OCI-LY3 (cell line): Measurements from ENCODE around the gene TSKU.

Experiments
- H2AFZ ChIP-seq: fragments of 200-600, 300-600 bp; shearing (Covaris generic); 2 replicates; pipeline ENCODE4 v1.6.0; 2014; ENCODE audit warnings: antibody characterized with exemption, low read depth, low read length
- H3K27ac ChIP-seq: fragments of 200-600, 300-600 bp; sonication (generic); 2 replicates; pipeline ENCODE4 v1.5.1; 2014; ENCODE audit warnings: mild to moderate bottlenecking, low read length, moderate library complexity, mixed read lengths
- H3K27me3 ChIP-seq: fragments of 200-600, 300-600 bp; sonication (generic); 2 replicates; pipeline ENCODE4 v1.6.1; 2014; ENCODE audit warnings: low read depth, low read length, mixed read lengths
- H3K36me3 ChIP-seq: fragments of 200-600, 300-600 bp; sonication (generic); replicated peaks from 2 replicates; pipeline ENCODE3; 2014; ENCODE audit warnings: low read depth, low read length, mixed read lengths
- H3K4me1 ChIP-seq: fragments of 300-600, 200-600 bp; sonication (generic); 2 replicates; pipeline ENCODE4 v1.6.1; 2014; ENCODE audit warnings: low read length, mixed read lengths
- H3K4me2 ChIP-seq: fragments of 200-600, 300-600 bp; sonication (generic); 2 replicates; pipeline ENCODE4 v1.6.1; 2014; ENCODE audit warnings: low read length, mixed read lengths
- H3K4me3 ChIP-seq: fragments of 300-600, 200-600 bp; sonication (generic); 2 replicates; pipeline ENCODE4 v1.5.1; 2014; ENCODE audit warnings: antibody characterized with exemption, mild to moderate bottlenecking, low read length, moderate library complexity
- H3K79me2 ChIP-seq: fragments of 300-600, 200-600 bp; shearing (Covaris generic); 2 replicates; pipeline ENCODE4 v1.6.1; 2014; ENCODE audit warnings: mild to moderate bottlenecking, low read length, mixed read lengths
- H3K9ac ChIP-seq: fragments of 300-600, 200-600 bp; shearing (Covaris generic); 2 replicates; pipeline ENCODE4 v1.6.0; 2014; ENCODE audit warnings: mild to moderate bottlenecking, low read length, moderate library complexity
- H3K9me3 ChIP-seq: fragments of 200-600, 300-600 bp; shearing (Covaris generic); 2 replicates; pipeline ENCODE4 v1.6.1; 2014; ENCODE audit warnings: low read length, mixed read lengths; ENCODE audit not compliant: insufficient read depth
- H4K20me1 ChIP-seq: fragments of 200-600, 300-600 bp; sonication (generic); 2 replicates; pipeline ENCODE4 v1.6.1; 2016; ENCODE audit warnings: low read length, mixed read lengths; ENCODE audit not compliant: insufficient read depth
- EZH2phosphoT487 ChIP-seq: fragments of 200-600 bp; shearing (Covaris generic); IDR thresholded peaks from 2 replicates; pipeline ENCODE4 v1.6.1; 2018; ENCODE audit warnings: antibody characterized with exemption, mixed run types, low read depth
- TF ChIP-seq, protein P1 (sequence below): fragments of 200-600, 300-600 bp; sonication (generic); IDR thresholded peaks from 2 replicates; pipeline ENCODE4 v1.5.1; 2014; ENCODE audit warnings: antibody characterized with exemption, low read length, low read depth

The TSKU gene

DNA sequence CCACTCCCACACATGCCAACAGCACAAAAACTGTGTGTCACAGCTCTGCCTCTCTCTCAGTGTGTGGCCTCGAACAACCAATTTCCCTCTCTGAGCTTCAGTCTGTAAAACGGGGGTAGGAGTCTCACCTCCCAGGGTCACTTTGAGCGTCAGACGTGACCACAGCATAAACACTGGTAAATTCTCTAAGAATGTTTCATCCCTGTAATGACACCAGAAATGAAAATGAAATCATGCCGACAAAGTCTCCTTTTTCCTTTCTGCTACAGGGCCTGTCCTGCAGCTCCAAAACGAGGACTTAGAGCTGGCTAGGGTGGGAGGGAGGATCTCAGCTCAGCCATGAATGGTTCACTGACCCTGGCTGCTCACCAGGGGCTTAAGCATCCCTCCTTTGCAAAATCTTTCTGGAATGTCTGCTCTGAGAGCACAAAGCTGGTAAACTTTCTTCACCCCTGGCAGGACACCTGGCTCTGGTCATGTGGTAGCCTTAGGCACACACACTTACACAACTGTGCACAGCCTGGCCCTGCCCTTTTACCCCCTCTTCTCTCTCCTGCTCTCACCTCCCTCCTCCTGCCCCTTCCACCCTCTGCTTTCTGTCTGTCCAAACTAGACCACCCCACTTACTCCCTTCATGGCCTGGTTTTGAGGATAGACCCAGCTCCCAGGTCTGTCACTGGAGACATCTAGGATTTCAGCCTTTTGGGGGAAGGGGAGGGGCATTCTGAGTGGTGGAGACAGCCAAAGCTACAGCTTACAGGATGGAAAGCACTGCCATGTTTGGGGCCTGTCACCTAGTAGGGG lies 12.3 kb upstream of the TSKU start:
- Histone ChIP-seq H3K27ac (no peak overlapping the region), H3K79me2 (no peaks in the 10 kb centered on the region), H3K4me1 (no peaks in the 10 kb centered on the region), H2AFZ (no peak overlapping the region), H4K20me1 (no peaks in the 10 kb centered on the region), H3K36me3 (no peaks in the 10 kb centered on the region), H3K9me3 (no peaks in the 10 kb centered on the region), H3K27me3 (no peaks in the 10 kb centered on the region), H3K9ac (no peak overlapping the region), H3K4me2 (no peak overlapping the region), H3K4me3 (no peak overlapping the region)
- TF ChIP-seq, protein P1, sequence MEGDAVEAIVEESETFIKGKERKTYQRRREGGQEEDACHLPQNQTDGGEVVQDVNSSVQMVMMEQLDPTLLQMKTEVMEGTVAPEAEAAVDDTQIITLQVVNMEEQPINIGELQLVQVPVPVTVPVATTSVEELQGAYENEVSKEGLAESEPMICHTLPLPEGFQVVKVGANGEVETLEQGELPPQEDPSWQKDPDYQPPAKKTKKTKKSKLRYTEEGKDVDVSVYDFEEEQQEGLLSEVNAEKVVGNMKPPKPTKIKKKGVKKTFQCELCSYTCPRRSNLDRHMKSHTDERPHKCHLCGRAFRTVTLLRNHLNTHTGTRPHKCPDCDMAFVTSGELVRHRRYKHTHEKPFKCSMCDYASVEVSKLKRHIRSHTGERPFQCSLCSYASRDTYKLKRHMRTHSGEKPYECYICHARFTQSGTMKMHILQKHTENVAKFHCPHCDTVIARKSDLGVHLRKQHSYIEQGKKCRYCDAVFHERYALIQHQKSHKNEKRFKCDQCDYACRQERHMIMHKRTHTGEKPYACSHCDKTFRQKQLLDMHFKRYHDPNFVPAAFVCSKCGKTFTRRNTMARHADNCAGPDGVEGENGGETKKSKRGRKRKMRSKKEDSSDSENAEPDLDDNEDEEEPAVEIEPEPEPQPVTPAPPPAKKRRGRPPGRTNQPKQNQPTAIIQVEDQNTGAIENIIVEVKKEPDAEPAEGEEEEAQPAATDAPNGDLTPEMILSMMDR: no peak
- TF ChIP-seq EZH2phosphoT487: no peak

DNA sequence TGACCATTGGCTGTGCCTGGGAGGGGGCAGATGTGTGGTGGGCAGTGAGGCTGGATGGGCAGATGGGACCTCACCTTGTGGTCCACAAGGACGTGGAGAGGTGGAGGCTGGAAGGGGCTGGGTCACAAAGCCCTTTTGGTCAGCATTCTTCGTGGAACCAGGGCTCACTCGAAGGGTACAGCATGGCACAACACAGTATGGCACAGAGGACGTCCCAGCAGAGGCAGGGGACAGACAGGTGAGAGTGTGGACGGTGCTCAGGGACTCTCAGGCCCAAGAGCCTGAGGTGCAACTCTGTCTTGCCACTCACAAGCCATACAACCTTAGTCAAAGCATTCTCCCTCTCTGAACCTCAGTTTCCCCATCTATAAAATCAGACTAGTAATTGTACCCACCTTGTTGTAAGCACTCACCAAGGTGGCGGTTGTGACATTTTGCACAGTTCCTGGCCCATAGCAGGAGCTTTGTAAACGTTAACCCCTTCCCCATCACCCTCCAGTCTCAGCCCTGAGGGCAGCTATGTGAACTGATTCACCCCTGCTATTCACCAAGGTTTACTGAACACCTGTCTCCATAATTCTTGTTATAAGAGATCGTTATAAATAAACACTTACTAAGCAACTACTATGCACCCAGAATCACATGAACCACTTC lies 11.6 kb upstream of the TSKU start:
- Histone ChIP-seq H3K36me3 (no peaks in the 10 kb centered on the region), H3K4me1 (no peaks in the 10 kb centered on the region), H2AFZ (no peak overlapping the region), H3K4me3 (no peak overlapping the region), H3K9ac (no peak overlapping the region), H3K79me2 (no peaks in the 10 kb centered on the region), H3K9me3 (peaks cover 2% of the 10 kb centered on the region; the same call in 1 of the 2 replicates), H4K20me1 (no peaks in the 10 kb centered on the region), H3K27ac (no peak overlapping the region), H3K27me3 (0 out of 2 replicates have a peak, but pooled peaks cover 1% of the 10 kb centered on the region), H3K4me2 (no peak overlapping the region)
- TF ChIP-seq EZH2phosphoT487: no peak
- TF ChIP-seq, protein P1: no peak

DNA sequence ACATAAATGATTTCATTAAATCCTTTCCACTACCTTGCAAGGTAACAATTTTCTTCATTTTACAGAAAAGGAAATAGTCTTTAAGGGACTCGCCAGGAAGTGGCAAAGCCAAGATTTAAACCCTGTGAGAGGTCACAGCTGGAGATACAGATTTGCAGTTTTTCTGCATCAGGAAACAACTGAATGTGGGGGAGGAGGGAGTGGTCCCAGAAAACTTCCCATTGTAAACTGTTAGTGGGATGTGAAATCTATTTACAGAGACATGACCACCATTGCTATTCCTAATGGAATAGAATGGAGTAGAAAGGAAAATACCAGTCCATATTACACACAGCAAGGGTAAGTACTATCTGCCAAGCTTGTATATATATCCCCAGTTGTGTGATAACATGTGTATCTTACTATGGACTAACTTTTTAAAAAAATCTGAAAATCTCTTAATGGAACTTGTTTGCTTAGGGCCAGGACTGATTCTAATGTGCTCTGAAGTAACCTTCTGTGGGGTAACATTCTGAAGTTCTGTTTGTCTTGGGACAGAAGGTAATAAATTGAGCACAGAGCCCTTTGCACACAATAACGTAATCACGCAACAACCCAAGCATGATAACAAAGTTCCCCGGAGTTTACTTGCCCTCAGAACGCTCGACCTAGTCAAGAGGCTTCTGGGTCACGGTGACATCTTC lies 10.9 kb upstream of the TSKU start:
- no peaks in the 10 kb centered on the region for H3K79me2 ChIP-seq
- no peaks in the 10 kb centered on the region for H4K20me1 ChIP-seq
- H3K27ac ChIP-seq: no peak overlapping the region
- no peak overlapping the region for H2AFZ ChIP-seq
- H3K9me3 ChIP-seq: peaks cover 9% of the 10 kb centered on the region; the same call in 1 of the 2 replicates
- no peaks in the 10 kb centered on the region for H3K4me1 ChIP-seq
- no peak overlapping the region for H3K4me2 ChIP-seq
- H3K9ac ChIP-seq: no peak overlapping the region
- H3K36me3 ChIP-seq: no peaks in the 10 kb centered on the region
- H3K27me3 ChIP-seq: peaks cover 7% of the 10 kb centered on the region; the same call in 1 of the 2 replicates
- no peak overlapping the region for H3K4me3 ChIP-seq
- TF ChIP-seq EZH2phosphoT487: no peak
- TF ChIP-seq, protein P1: no peak

DNA sequence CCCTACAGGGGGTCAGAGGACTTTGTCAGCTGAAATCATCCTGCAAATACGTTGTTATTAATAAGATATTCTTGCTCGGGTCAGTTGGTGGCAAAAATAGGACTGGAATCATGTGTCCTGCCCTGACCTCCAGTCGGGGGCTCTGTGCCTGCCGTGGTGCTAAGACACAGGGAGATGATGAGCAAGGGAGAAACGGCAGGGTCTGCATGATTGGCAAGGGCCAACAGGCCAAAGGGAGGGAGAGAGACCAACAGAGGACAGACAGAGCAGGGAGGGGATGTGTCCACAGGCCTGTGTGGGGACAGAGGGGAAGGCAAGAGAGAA lies 10.4 kb upstream of the TSKU start:
- Histone ChIP-seq H3K79me2 (no peaks in the 10 kb centered on the region), H3K4me1 (no peaks in the 10 kb centered on the region), H2AFZ (no peak overlapping the region), H3K27me3 (peaks cover 11% of the 10 kb centered on the region; the same call in 1 of the 2 replicates), H4K20me1 (no peaks in the 10 kb centered on the region), H3K9ac (no peak overlapping the region), H3K27ac (no peak overlapping the region), H3K36me3 (no peaks in the 10 kb centered on the region), H3K4me3 (no peak overlapping the region), H3K9me3 (peaks cover 9% of the 10 kb centered on the region; the same call in 1 of the 2 replicates), H3K4me2 (no peak overlapping the region)
- TF ChIP-seq EZH2phosphoT487: no peak
- TF ChIP-seq, protein P1: no peak
